Mucosa of descending colon (tissue), 3 donors: Measurements from ENCODE around the gene ARL14. TPM values are rescaled to one million over a fixed set of nuclear protein-coding genes. Genes with fewer than 3 reads are reported as not detected.

Experiments used
- ATAC-seq: fragments of 200-7000 bp; cut with Tn5 transposase; one replicate; pipeline ENCODE4 v1.9.1; 2020; ENCODE audit warnings: mild to moderate bottlenecking, moderate library complexity
- DNase-seq, 3 donors: peaks; one replicate each; pipeline ENCODE4 v3.0.0-alpha.2; 2020
- H3K36me3 ChIP-seq: fragments of 200-600 bp; one replicate; pipeline ENCODE4 v1.8.0; 2021; ENCODE audit warnings: low read depth, mild to moderate bottlenecking
- H3K4me1 ChIP-seq: fragments of 200-600 bp; one replicate; pipeline ENCODE4 v1.8.0; 2021; ENCODE audit warnings: low read depth, mild to moderate bottlenecking
- H3K4me3 ChIP-seq: fragments of 200-600 bp; one replicate; pipeline ENCODE4 v1.8.0; 2021; ENCODE audit warnings: mild to moderate bottlenecking
- H3K9me3 ChIP-seq: fragments of 200-600 bp; one replicate; pipeline ENCODE4 v1.8.0; 2021; ENCODE audit warnings: mild to moderate bottlenecking
- CTCF ChIP-seq: fragments of 200-600 bp; IDR thresholded peaks from one replicate; pipeline ENCODE4 v1.8.0; 2022; ENCODE audit warnings: antibody characterized with exemption, mild to moderate bottlenecking
- intact Hi-C, 2 donors: fragments of 100-400 bp; cut with DNase I in 1 of 2; cut with micrococcal nuclease in 1 of 2; formaldehyde crosslinking; loops; one replicate each; pipeline versions ENCODE4 v1.11.0 to v1.11.1; 2022; cut with DNase I, micrococcal nuclease
- total RNA-seq, 3 donors: library from RNA; stranded (reverse); fragmentation: NEBNext Ultra II Directional in 2 of 3; extraction: Animal tissue kit (Norgen Biotek cat#: 25700) in 2 of 3; gene quantifications; one replicate each; pipeline versions ENCODE4 v1.2.1 to v1.2.4, GENCODE V29; 2021 to 2023
- donor health status: DM: no; HTN: no; CAD: no; lungs with moderate emphysema.
- donor health status: DM: no; HTN: no; CAD: no.
- donor health status: DM: no; HTN: yes; CAD: no.

The ARL14 gene
- total RNA-seq, 3 donors from 2014 or later, result 11.6 to 40.4 (median 22.2) TPM

DNA sequence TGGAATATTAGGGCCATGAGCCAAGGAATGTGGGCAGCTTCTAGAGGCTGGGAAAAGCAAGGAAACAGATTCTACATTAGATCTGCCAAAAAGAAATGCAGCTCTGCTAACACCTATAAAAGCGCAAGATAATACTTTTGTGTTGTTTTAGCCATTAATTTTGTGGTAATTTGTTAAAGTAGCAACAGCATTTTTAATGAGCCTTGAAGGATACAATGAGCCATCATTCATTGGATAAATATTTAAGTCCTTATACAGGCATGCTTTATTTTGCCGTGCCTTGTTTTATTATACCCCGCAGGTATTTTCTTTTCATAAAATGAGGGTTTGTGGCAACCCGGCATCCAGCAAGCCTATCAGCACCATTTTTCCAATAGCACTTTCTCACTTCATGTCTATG lies 15.0 kb downstream of the ARL14 start:
- no peak for DNase-seq

DNA sequence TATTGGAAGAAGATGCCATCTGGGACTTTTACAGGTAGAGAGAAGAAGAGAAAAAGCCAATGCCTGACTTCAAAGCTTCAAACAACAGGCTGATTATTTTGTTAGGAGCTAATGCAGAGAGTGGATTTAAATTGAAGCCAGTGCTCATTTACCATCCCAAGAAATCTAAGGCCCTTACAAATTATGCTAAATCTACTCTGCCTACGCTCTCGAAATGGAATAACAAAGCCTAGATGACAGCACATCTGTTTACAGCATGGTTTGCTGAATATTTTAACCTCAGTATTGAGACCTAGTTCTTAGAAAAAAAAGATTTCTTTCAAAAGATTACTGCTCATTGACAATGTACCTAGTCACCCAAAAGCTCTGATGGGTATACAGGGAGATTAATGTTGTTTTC lies 16.2 kb downstream of the ARL14 start:
- Histone ChIP-seq H3K9me3 (no peaks in the 10 kb centered on the region), H3K36me3 (no peaks in the 10 kb centered on the region), H3K4me1 (no peaks in the 10 kb centered on the region), H3K4me3 (no peak overlapping the region)
- TF ChIP-seq CTCF, result no peak
- no peak for DNase-seq
- no peak for ATAC-seq
- intact Hi-C loops, result no loop called here

More for the DNA sequence above, 15.0 kb downstream of the ARL14 start:
- ATAC-seq, result no peak
- intact Hi-C loops, result no loop called here
- H3K9me3 ChIP-seq, result no peaks in the 10 kb centered on the region
- no peak for TF ChIP-seq CTCF
- no peaks in the 10 kb centered on the region for H3K4me1 ChIP-seq
- no peak overlapping the region for H3K4me3 ChIP-seq
- H3K36me3 ChIP-seq, result no peaks in the 10 kb centered on the region

- no peak for TF ChIP-seq CTCF
- Histone ChIP-seq H3K4me3 (no peak overlapping the region), H3K36me3 (no peaks in the 10 kb centered on the region), H3K9me3 (no peaks in the 10 kb centered on the region), H3K4me1 (no peaks in the 10 kb centered on the region)
- ATAC-seq, result peak; percentile 60
- intact Hi-C loops, result no loop called here
- no peak for DNase-seq
Measured at GRCh38 chr3:160694345-160694744, 17.4 kb downstream of the ARL14 start.

DNA sequence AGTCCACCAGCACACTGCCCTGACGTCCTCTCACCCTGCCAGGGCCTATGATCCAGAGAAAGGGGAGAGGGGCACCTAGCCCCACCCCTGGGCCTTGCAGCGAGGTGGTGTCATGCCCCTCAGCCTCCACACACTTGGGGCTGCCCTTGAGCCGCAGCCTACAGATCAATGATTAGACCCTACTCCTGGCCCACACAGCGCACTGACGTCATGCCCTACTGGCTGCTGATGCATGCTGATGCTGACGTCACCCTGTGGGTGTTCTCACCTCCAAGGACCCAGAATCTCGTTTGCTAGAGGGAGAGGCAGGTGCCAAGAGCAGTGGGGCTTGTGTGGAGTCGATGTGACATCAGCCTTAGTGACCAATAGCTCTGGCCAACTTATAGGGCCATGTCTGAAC lies 18.0 kb downstream of the ARL14 start:
- no peaks in the 10 kb centered on the region for H3K4me1 ChIP-seq
- no peak overlapping the region for H3K4me3 ChIP-seq
- no peaks in the 10 kb centered on the region for H3K36me3 ChIP-seq
- TF ChIP-seq CTCF, result no peak
- H3K9me3 ChIP-seq, result no peaks in the 10 kb centered on the region
- ATAC-seq (no peak), DNase-seq (no peak)
- intact Hi-C loops, result no loop called here

DNA sequence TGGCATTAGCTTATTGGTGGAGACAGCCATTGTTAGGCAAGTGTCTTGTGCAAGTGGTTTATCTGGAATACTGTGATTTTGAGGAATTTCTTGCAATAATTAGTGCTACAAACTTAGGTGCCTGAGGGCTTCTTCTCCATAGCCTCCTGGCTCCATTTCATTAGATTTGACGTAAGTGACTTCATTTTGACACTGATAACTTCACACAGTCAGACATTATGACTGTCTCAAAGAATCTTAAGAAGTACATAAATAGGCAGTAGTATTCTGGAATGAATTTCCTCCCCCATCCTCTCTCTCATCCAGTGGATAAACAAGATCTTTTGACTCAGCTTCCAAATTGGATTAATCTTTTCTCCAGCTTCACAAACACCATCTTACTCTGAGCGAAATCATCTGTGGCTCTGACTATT lies 19.0 kb downstream of the ARL14 start:
- no peak for DNase-seq
- Histone ChIP-seq H3K4me1 (no peaks in the 10 kb centered on the region), H3K9me3 (no peaks in the 10 kb centered on the region), H3K4me3 (no peak overlapping the region), H3K36me3 (no peaks in the 10 kb centered on the region)
- intact Hi-C loops, result no loop called here
- no peak for TF ChIP-seq CTCF
- no peak for ATAC-seq

DNA sequence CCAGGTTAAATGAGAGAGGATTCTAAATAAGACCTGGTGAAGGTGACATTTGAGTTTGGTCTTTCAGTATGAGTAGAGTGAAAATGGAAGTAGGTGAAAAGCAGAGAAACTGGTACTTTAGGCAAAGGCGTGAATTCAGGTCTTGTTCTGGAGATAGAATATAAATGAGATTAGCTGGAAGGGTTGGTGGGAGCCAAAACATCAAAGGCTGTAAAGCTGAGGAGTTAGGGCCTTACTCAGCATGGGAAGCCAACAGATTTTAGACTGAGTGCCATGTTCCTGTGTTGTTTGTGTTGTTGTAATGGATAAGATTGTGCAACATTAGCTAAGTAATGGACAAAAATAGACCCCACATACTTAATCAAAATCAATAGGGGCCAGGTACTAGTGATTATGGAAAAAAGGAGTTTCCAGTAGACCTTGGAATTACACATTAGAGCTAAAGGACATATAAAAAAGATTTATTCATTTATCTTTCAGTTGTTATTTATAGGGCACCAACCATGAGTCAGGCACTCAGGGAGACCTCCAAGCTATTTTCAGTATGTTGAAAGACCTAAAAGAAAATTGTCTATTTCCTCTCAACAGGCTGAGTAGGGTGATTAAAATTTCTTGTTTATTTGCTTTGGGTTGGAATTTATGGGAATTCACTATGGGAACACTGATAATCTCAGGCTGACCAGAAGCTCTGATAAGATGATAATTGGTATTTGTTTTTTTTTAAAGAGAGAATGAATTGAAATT lies 20.8 kb downstream of the ARL14 start:
- Histone ChIP-seq H3K9me3 (no peaks in the 10 kb centered on the region), H3K36me3 (no peaks in the 10 kb centered on the region), H3K4me1 (no peaks in the 10 kb centered on the region), H3K4me3 (no peak overlapping the region)
- intact Hi-C loops, result no loop called here
- DNase-seq (no peak), ATAC-seq (no peak)
- no peak for TF ChIP-seq CTCF
